Esophagus muscularis mucosa (tissue), 4 donors: ENCODE data around the gene MYO1B. TPM values are rescaled to one million over a fixed set of nuclear protein-coding genes. Genes with fewer than 3 reads are reported as not detected.
"Not testable (repeated sequence)": the region's sequence is repeated elsewhere in the genome, so short reads cannot be mapped to it uniquely, and the experiment has no call there.

Source experiments
- DNase-seq: peaks from one replicate; pipeline ENCODE4 v3.0.0-alpha.2; 2017; ENCODE audit errors: extremely low spot score
- H3K27ac ChIP-seq, 4 donors: fragments of 200-600 bp; sonication (generic); replicated peaks in 1 of 4; 1 replicate in 3 of 4; 2 replicates in 1 of 4; pipeline ENCODE4 v1.5.1; 2016 to 2019; ENCODE audit warnings: mild to moderate bottlenecking in 1 of 4
- H3K27me3 ChIP-seq, 4 donors: fragments of 200-600 bp; sonication (generic); one replicate each; pipeline versions ENCODE4 v1.5.1 to v1.6.0; 2016 to 2019
- H3K36me3 ChIP-seq, 4 donors: fragments of 200-600 bp; sonication (generic); one replicate each; pipeline ENCODE4 v1.5.1; 2016 to 2019
- H3K4me1 ChIP-seq, 4 donors: fragments of 200-600 bp; sonication (generic); one replicate each; pipeline ENCODE4 v1.5.1; 2016 to 2019
- H3K4me3 ChIP-seq, 4 donors: fragments of 200-600 bp; sonication (generic); 1 replicate in 2 of 4; 2 replicates in 2 of 4; pipeline ENCODE4 v1.5.1; 2016 to 2019; ENCODE audit warnings: mild to moderate bottlenecking in 4 of 4, moderate library complexity in 1 of 4
- H3K9me3 ChIP-seq, 4 donors: fragments of 200-600 bp; sonication (generic); 1 replicate in 3 of 4; 2 replicates in 1 of 4; pipeline ENCODE4 v1.5.1; 2016 to 2019
- CTCF ChIP-seq, 3 experiments: fragments of 200-600 bp in 2 of 3; fragments of 450-650 bp in 1 of 3; sonication (generic) in 2 of 3; IDR thresholded peaks; one replicate each; pipeline ENCODE4 v1.5.1; 2017 to 2019; ENCODE audit warnings: antibody characterized with exemption in 3 of 3, mild to moderate bottlenecking in 2 of 3, moderate library complexity in 1 of 3
- EP300 ChIP-seq: sonication (generic); formaldehyde crosslinking; IDR thresholded peaks from one replicate; pipeline ENCODE4 v1.6.1; 2017; ENCODE audit warnings: antibody characterized with exemption
- POLR2A ChIP-seq: fragments of 450-650 bp; IDR thresholded peaks from one replicate; pipeline ENCODE4 v1.6.1; 2017; ENCODE audit warnings: antibody characterized with exemption, moderate library complexity, mild to moderate bottlenecking, low read depth
- POLR2AphosphoS5 ChIP-seq, 2 donors: sonication (generic); formaldehyde crosslinking; IDR thresholded peaks; one replicate each; pipeline ENCODE4 v1.6.1; 2017; ENCODE audit warnings: antibody characterized with exemption in 2 of 2
- WGBS: methylation state at CpG from one replicate; pipeline ENCODE4 v1.1.5; 2018; 5-methylcytosine and 5-hydroxymethylcytosine counted together
- intact Hi-C: fragments of 100-400 bp; cut with DNase I; formaldehyde crosslinking; loops from one replicate; pipeline ENCODE4 v1.15.1; 2023
- total RNA-seq, 4 donors: library from RNA; depleted of rRNA; stranded (reverse); fragments of >200 nt; gene quantifications; one replicate each; pipeline versions ENCODE4 v1.1.0 to v1.2.1, GENCODE V29; 2016

Gene MYO1B
- total RNA-seq, 4 donors from 2014 or later: 14.8 to 17.3 (median 15.9) TPM

GRCh38 chr2:191446910-191447309 lies 201.7 kb downstream of the MYO1B start:
- no peak overlapping the region for H3K4me3 ChIP-seq
- no peaks in the 10 kb centered on the region for H3K9me3 ChIP-seq
- H3K27ac ChIP-seq: no peak overlapping the region
- no peaks in the 10 kb centered on the region for H3K27me3 ChIP-seq
- TF ChIP-seq POLR2A (no peak), POLR2AphosphoS5 (IDR thresholded peaks at IDR 0.05) (no peak), EP300 (no peak), CTCF (IDR thresholded peaks at IDR 0.05) (no peak)
- intact Hi-C loops: no loop called here
- DNase-seq: no peak
- 71% methylated on average over 2 of the region's 2 CpGs for WGBS
- peaks cover 0 to 12% (median 8%) of the 10 kb centered on the region in 4 donors for H3K4me1 ChIP-seq
- no peaks in the 10 kb centered on the region for H3K36me3 ChIP-seq

- H3K36me3 ChIP-seq: no peaks in the 10 kb centered on the region
- intact Hi-C loops: no loop called here
- no peak overlapping the region for H3K4me3 ChIP-seq
- 95% methylated on average over 5 of the region's 5 CpGs for WGBS
- no peak overlapping the region for H3K27ac ChIP-seq
- TF ChIP-seq POLR2A: no peak
- no peak for TF ChIP-seq POLR2AphosphoS5 (IDR thresholded peaks at IDR 0.05)
- no peak for TF ChIP-seq EP300
- TF ChIP-seq CTCF (IDR thresholded peaks at IDR 0.05): no peak
- H3K27me3 ChIP-seq: no peaks in the 10 kb centered on the region
- H3K4me1 ChIP-seq: no peaks in the 10 kb centered on the region
- no peaks in the 10 kb centered on the region for H3K9me3 ChIP-seq
- no peak for DNase-seq
Measured at GRCh38 chr2:191451116-191451515, 205.9 kb downstream of the MYO1B start.

- Histone ChIP-seq H3K27ac (no peak overlapping the region), H3K4me1 (no peaks in the 10 kb centered on the region), H3K4me3 (no peak overlapping the region), H3K9me3 (no peaks in the 10 kb centered on the region), H3K27me3 (no peaks in the 10 kb centered on the region), H3K36me3 (no peaks in the 10 kb centered on the region)
- no peak for TF ChIP-seq CTCF (IDR thresholded peaks at IDR 0.05)
- TF ChIP-seq POLR2AphosphoS5 (IDR thresholded peaks at IDR 0.05): no peak
- TF ChIP-seq POLR2A: no peak
- no peak for TF ChIP-seq EP300
- intact Hi-C loops: no loop called here
- no peak for DNase-seq
- WGBS: 83% methylated on average over 3 of the region's 3 CpGs
Measured at GRCh38 chr2:191452065-191452464, 206.9 kb downstream of the MYO1B start.

- 94% methylated on average over 6 of the region's 6 CpGs for WGBS
- no peak overlapping the region for H3K27ac ChIP-seq
- H3K4me1 ChIP-seq: no peaks in the 10 kb centered on the region
- no peaks in the 10 kb centered on the region for H3K36me3 ChIP-seq
- no peak for TF ChIP-seq POLR2AphosphoS5 (IDR thresholded peaks at IDR 0.05)
- intact Hi-C loops: no loop called here
- H3K9me3 ChIP-seq: no peaks in the 10 kb centered on the region
- H3K27me3 ChIP-seq: no peaks in the 10 kb centered on the region
- no peak for DNase-seq
- no peak overlapping the region for H3K4me3 ChIP-seq
Measured at GRCh38 chr2:191453761-191454160, 208.6 kb downstream of the MYO1B start.

GRCh38 chr2:191456506-191456905 lies 211.3 kb downstream of the MYO1B start:
- H3K27me3 ChIP-seq, DNase-seq, intact Hi-C loops, H3K4me1 ChIP-seq, H3K36me3 ChIP-seq, H3K27ac ChIP-seq, H3K4me3 ChIP-seq: not testable (repeated sequence)
- WGBS: 87% methylated on average over 9 of the region's 12 CpGs
- peaks cover 0 to 13% (median 3%) of the 10 kb centered on the region in 4 donors for H3K9me3 ChIP-seq

- H3K4me3 ChIP-seq: no peak overlapping the region
- no peaks in the 10 kb centered on the region for H3K4me1 ChIP-seq
- intact Hi-C loops: no loop called here
- no peak overlapping the region for H3K27ac ChIP-seq
- H3K9me3 ChIP-seq: peaks cover 0 to 13% (median 3%) of the 10 kb centered on the region in 4 donors
- H3K36me3 ChIP-seq: no peaks in the 10 kb centered on the region
- H3K27me3 ChIP-seq: no peaks in the 10 kb centered on the region
- TF ChIP-seq POLR2AphosphoS5 (IDR thresholded peaks at IDR 0.05): no peak
- TF ChIP-seq EP300: no peak
- no peak for TF ChIP-seq POLR2A
- no peak for TF ChIP-seq CTCF (IDR thresholded peaks at IDR 0.05)
- no peak for DNase-seq
Measured at GRCh38 chr2:191459158-191459557, 214.0 kb downstream of the MYO1B start.
